Urothelium cell line (cell line): Measurements from ENCODE around the gene ARHGAP33.
"Not testable (repeated sequence)": the region's sequence is repeated elsewhere in the genome, so short reads cannot be mapped to it uniquely, and the experiment has no call there.

Source experiments
- DNase-seq: peaks from one replicate; pipeline ENCODE4 v3.0.0; 2011; ENCODE audit warnings: low spot score, mixed read lengths
- FAIRE-seq: peaks from 2 replicates; lab custom pipeline; 2011; peaks lifted over from hg19 to GRCh38; lab: Jason Lieb, UNC

Gene ARHGAP33

DNA sequence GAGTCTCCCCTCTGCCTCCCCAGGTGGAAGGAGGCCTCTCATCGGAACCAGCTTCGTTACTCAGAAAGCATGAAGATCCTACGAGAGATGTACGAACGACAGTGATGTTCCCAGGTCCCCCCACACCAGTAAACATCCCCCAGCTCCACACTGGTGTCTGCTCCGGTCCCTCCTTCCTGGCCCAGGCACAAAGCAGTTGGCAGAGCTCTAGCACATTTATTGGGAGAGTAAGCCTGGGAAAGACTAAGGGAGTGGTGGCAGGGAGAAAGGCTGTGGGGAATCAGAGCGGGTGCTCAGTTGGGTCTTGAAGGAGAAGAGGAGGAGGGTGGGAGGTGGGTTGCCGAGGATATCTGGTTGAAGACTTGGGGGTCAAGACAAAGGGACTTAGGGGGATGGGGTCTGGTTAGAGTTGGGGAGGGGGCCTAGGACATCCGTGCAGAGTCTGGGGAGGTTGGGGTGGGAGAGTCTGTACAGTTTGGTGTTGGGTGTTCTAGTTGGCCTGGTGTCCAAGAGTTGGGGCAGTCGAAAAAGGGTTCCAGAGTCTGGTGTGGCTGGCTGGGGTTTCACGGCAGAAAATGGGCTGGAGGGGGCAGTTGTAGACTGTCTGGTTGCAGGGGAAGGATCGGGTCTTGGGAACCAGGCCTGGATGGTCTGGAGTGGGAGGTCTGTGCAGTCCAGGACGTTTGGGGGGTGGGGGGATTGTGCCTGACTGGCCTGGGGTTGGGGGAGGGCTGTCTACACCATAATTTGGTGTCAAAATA is 20.8 kb upstream of the ARHGAP33 start:
- FAIRE-seq = no peak
- no peak for DNase-seq

- DNase-seq (no peak), FAIRE-seq (no peak)
Measured at GRCh38 chr19:35755131-35755549, 20.2 kb upstream of the ARHGAP33 start.

DNA sequence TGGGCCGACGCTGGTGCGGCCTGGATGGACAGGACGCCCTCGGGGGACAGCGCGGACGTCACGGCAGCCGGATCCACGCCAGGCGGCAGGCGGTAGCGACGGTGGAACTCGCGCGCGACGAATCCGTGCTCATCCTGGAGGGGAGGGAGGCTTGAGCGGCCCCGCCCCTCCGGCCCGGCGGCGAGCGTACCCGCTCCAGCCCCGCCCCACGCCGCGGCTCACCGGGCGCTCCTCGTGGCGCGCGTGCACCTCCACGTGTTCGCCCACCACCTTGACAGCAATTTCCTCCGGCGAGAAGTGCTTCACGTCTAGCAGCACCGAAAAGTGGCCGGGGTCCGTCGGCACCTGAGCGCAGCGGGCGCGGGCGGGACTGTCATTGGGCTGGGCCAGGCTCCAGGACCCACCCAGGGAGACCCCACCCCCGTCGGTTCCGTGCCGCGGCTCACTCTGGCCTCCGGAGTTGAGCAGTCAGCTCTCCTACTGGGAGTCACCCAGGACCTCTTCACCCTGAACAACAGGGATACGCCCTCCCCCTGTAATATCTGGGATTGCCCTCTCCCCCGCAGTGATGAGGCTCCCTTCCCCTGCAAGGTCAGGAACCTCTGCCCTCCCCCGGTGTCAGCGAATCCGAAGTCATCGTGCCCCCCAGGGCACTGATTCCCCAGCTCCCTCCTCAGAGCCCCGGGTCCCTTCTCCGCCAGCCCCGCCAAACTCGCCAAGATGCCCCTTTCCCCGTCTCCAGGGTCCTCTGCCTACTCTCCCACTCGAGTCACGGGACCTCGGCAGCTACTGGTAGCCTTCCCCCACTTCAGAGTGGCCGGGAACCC is 19.6 kb upstream of the ARHGAP33 start:
- FAIRE-seq (no peak), DNase-seq (no peak)

GRCh38 chr19:35756377-35757230 is 18.8 kb upstream of the ARHGAP33 start, which contains the start of gene HSPB6:
Gene HSPB6, minus strand, starts transcription at chr19:35757029. Its CDS starts 21 bp downstream, at chr19:35757008.
- FAIRE-seq (no peak), DNase-seq (no peak)

DNA sequence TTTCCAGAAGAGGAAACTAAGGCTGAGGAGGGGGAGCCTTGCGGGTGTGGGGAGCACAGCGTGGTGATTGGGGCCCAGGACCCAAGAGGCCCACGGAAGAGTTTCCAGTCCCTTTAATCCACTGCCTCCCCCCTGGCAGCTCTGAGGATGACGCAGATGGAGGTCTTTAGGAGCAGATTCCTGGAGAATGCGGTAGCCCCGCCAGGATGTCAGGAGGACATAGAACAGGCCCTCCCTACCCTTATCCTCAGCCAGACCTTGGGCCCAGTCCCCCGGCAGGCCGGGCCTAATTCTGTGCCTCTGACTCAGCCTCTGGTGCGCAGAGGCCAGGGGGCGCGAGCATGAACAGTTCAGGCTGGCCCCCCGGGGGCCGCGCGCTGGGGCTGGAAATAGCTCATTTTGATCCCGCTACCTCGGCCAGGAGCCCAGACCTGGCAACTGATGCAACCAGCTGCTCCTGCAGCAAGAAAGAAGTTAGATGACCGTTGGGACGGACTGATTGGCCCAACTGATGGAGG is 18.1 kb upstream of the ARHGAP33 start:
- DNase-seq = peak; percentile 44
- no peak for FAIRE-seq

- DNase-seq = peak; percentile 99
- FAIRE-seq = peak; percentile 96
Measured at GRCh38 chr19:35757749-35758608, 17.4 kb upstream of the ARHGAP33 start, which contains the start of gene PROSER3. Gene PROSER3, plus strand, starts transcription at chr19:35758176. Its CDS starts 40 bp downstream, at chr19:35758216.

DNA sequence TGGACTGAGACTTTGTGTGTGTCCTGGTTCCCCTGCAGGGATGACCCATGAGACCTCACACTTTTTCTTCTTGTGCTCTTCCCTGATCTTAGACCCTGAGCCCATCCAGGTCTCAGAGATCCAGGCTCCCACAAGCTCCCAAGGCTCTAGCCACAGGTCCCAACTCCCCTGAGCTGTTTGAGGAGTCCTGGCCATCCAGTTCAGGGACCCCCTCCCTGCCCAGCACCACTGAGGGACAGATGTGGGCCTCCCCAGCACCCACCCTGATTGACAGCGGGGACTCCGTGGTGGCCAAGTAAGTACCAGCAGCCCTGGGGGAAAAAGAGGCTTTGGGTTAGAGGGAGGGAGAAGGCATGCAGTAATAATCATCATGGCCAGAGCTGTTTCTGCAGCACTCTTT is 15.7 kb upstream of the ARHGAP33 start:
- FAIRE-seq (no peak), DNase-seq (no peak)

DNA sequence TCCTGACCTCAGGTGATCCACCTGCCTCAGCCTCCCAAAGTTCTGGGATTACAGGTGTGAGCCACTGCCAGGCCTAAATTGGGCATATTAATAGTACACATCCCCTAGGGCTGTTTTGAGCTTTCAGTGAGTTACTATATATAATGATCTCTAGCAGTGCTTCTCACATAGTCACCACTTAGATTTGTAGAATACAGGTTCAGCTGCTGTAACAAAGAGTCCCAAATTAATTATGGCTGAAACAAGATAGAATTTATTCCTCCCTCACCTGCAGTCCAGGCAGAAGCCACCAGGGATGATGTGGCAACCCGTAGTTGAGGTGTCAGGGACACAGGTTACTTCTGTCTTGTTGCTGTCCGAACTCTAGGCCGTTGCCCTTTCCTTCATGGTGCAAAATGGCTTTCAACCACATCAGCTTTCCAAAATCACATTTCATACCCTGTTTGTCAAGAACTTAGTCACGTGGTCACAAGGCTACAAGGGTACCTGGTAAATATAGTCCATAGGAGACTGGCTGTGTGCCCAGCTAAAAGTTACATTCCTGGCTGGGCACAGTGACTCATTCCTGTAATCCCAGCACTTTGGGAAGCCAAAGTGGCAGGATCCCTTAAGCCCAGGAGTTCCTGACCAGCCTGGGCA is 14.5 kb upstream of the ARHGAP33 start:
- FAIRE-seq = no peak
- DNase-seq = no peak

DNA sequence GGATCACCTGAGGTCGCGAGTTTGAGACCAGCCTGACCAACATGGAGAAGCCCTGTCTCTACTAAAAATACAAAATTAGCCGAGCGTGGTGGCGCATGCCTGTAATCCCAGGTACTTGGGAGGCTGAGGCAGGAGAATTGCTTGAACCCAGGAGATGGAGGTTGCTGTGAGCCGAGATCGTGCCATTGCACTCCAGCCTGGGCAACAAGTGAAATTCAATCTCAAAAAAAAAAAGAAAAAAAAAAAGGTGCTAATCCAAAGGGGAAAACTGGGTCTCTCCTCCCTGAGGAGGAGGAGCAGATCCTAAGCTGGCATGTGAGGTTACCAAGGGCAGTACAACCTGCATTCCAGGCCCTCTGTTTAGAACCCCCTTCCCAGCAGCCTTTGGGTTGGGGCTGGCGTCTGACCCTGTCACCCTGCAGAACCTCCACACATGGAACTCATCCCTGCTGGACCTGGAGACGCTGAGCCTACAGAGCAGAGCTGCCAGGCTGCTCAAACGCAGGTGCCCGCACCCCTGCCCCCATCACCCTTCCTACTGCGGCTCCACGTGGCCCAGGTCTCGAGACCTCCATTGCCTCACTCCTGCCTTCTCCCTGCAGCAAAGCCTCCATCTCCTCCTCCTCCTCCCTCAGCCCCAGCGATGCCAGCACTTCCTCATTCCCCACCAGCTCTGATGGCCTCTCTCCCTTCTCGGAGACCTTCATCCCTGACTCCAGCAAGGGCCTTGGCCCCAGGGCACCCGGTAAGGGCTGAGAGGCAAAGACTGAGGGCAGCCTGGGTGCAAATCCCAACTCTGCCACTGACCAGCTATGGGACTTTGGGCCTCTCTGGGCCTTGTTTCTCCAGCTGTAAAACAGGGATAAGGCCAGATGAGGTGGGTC is 10.7 kb upstream of the ARHGAP33 start:
- FAIRE-seq = peak; percentile 35
- no peak for DNase-seq

DNA sequence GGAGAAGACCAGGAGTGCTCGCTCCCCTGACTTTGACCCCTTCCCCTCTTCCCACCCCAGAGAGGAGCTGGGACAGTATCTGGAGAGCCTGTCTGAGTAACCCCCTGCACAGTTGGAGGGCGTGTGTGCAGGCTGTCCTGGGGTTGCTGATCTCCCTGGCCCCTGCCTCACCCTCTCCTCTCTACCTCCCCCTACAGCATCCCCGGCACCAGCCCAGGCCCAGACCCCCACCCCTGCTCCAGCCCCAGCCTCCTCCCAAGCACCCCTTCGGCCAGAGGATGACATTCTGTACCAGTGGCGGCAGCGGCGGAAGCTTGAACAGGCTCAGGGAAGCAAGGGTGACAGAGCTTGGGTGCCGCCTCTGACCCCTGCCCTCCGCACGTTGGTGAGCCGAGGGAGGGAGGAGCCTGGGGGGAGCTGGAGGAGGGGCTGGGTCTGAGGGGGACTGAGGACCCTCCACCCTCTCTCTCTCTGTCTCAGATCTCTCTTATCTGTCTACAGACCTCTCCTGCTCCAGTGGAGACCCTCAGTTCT is 8.7 kb upstream of the ARHGAP33 start:
- DNase-seq (no peak), FAIRE-seq (no peak)

DNA sequence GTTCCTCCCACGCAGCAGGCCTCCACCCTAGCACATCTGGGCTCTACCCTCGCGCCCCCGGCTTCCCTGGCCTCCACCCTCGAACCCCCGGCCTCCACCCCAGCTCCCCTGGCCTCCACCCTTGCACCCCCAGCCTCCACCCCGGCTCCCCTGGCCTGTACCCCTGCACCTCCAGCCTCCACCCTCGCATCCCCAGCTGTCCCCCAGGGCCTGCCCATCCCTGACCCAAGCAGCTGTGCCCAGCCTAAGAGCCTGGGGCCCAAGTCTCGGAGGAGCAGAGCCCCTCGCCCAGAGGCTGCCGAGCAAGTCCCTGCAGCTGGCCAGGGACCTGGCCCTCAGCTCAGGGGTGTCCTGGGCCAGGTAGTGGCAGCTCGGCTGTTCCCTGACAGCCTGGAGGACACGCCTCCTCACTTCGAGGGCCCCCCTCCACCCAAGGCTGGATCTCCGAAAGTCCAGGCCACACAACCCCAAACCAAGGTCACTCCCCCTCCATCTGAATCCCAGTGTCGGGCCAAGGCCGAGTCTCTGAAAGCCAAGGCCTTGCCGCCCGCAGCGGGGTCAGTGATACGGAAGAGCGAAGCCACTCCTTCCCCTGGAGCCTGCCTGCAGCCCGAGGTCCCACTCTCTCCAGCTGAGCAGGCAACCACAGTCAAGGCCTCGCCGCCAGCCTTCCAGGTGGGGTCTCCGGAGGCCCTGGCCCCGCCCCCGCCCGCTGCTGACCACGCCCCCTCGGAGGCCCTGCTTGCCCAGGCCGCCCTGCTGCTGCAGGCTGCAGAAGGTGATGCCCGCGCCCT is 7.9 kb upstream of the ARHGAP33 start:
- no peak for FAIRE-seq
- DNase-seq = no peak

DNA sequence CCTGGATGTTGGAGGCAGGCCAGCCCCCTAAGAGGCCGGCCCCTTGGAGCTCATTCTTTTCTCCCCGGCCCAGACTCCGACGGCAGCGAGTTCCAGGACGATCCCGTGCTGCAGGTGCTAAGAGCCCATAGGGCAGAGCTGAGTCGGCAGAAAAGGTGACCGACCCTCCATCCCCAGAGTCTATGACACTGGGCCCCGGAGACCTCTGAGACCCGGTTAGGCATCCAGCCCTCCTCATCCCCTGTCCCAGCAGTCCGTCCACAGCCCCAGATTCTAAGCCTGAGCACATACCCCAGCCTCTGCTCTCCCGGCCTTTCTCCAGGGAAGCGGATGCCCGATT is 7.3 kb upstream of the ARHGAP33 start:
- DNase-seq (no peak), FAIRE-seq (no peak)

DNA sequence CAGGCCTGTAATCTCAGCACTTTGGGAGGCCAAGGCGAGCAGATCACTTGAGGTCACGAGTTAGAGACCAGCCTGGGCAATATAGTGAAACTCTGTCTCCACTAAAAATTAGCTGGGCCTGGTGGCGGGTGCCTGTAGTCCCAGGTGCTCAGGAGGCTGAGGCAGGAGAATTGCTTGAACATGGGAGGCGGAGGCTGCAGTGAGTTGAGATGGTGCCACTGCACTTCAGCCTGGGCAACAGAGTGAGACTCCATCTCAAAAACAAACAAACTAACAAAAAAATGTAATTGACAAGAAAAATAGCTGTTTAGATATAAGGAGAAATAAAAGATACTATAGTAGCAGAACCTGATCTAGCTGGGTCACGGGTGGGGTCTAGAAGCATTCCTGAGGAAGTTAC is 3.0 kb upstream of the ARHGAP33 start:
- DNase-seq, FAIRE-seq: not testable (repeated sequence)

DNA sequence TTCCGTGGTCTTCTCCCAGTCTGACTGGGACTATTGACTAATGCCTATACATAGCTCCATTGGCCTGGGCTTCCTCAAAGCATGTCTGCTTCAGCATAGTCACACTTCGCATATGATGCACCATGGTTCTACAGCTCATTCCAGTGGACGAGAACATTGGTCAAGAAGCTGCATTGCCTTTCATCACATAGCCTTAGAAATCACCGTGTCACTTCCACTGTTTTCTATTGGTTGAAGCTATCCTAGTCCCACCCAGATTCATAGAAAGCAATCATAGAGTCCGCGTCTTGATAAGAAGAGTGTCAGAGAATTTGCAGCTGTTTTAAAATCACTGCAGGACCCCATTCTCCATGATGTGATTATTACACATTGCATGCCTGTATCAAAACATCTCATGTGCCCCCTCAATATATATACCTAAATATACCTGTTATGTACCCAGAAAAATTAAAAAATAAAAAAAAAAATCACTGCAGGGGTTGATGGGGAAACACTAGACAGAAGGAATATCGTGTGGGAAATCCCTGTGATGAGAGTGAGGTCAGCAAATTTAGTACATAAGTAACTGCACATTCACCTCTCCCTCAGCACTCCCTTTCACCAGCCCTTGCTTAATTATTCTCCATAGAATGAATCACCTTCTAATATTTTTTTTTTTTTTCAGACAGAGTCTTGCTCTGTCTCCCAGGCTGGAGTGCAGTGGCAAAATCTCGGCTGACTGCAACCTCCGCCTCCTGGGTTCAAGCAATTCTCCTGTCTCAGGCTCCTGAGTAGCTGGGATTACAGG is 2.2 kb upstream of the ARHGAP33 start:
- no peak for FAIRE-seq
- DNase-seq = no peak

DNA sequence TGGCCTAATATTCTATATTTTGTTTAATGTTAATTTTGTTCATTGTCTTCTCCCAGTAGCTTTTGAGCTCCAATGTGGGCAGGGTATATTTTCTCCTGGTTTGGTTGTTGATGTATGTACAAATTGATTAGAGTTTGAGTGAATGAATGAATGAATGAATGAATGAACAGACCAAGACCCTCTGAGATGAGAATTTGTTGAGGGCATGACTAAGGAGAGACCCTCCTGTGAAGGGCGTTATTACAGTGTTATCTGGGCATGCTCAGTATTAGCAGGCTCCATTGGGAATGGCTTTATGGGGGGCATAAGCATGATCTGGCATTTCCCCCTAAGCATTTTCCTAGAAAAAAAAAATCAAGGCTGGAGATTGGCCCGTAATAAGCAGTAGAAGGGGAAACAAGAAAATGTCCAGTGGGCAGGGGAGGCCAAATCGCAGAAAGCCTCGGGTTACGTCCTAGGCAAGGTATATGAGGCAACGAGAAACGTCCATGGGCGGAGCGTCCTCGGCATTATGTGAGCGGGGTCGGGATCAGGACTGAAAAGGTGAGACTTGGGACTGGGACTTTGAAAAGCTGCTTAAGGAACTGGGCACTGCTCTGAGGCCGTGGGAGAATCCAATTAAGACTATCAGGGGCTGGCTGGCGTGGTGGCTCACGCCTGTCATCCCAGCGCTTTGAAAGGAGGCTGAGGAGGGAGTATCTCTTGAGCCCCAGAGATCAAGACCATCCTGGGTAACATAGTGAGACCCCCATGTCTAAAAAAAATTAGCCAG is 904 bp upstream of the ARHGAP33 start:
- no peak for DNase-seq
- no peak for FAIRE-seq

- no peak for DNase-seq
Measured at GRCh38 chr19:35775046-35775297, 392 bp upstream of the ARHGAP33 start.

More at GRCh38 chr19:35775046-35775297, 392 bp upstream of the ARHGAP33 start:
- FAIRE-seq = no peak
